Neural crest cell (in vitro differentiated cells): ENCODE results near the gene LYST. TPM values are rescaled to one million over a fixed set of nuclear protein-coding genes. Genes with fewer than 3 reads are reported as not detected.

ENCODE experiments used
- DNase-seq: peaks from one replicate; pipeline ENCODE4 v3.0.0; 2021; ENCODE audit warnings: low read depth, mixed read lengths, low spot score
- H3K27ac Mint-ChIP-seq: one replicate; pipeline ENCODE4 v1.8.0; 2021; ENCODE audit warnings: mild to moderate bottlenecking, mixed read lengths; ENCODE audit not compliant: unreplicated experiment
- H3K27me3 Mint-ChIP-seq: 2 replicates; pipeline ENCODE4 v1.8.0; 2021; ENCODE audit warnings: low read depth, mild to moderate bottlenecking, mixed read lengths
- H3K36me3 Mint-ChIP-seq: 2 replicates; pipeline ENCODE4 v1.8.0; 2021; ENCODE audit warnings: low read depth, mild to moderate bottlenecking, mixed read lengths
- H3K4me1 Mint-ChIP-seq: 2 replicates; pipeline ENCODE4 v1.8.0; 2021; ENCODE audit warnings: mixed read lengths
- H3K4me3 Mint-ChIP-seq: one replicate; pipeline ENCODE4 v1.8.0; 2021; ENCODE audit warnings: mild to moderate bottlenecking, mixed read lengths
- H3K9me3 Mint-ChIP-seq: 2 replicates; pipeline ENCODE4 v1.8.0; 2021; ENCODE audit warnings: mixed read lengths
- total RNA-seq: library from RNA; stranded (reverse); gene quantifications from 2 replicates; pipeline ENCODE4 v1.2.1, GENCODE V29; 2021
- TF ChIP-seq, protein P1 (sequence below): fragments of 200-600 bp; sonication (generic); conservative IDR thresholded peaks from 2 replicates; pipeline ENCODE4 v1.5.0; 2021; ENCODE audit warnings: antibody characterized with exemption, mild to moderate bottlenecking

Gene LYST
- total RNA-seq, 1 donor from 2014 or later: 5.3 TPM

DNA sequence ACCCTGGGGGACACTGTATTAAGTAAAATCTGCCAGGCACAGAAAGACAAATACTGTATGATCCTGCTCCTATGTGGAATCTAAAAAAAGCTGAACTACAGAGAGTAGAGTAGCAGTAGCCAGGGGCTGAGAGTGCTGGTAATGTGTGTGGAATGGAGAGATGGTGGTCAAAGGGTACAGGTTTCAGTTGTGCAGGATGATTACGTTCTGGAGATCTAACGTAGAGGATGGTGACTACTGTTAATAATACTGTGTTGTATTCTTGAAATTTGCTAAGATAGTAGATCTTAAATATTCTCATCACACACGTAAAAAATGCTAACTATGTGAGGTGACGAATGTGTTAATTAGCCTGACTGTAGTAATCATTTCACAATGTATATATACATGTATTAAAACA lies 177.3 kb downstream of the LYST start:
- DNase-seq: no peak
- no peaks in the 10 kb centered on the region for H3K27me3 Mint-ChIP-seq
- TF ChIP-seq, protein P1, sequence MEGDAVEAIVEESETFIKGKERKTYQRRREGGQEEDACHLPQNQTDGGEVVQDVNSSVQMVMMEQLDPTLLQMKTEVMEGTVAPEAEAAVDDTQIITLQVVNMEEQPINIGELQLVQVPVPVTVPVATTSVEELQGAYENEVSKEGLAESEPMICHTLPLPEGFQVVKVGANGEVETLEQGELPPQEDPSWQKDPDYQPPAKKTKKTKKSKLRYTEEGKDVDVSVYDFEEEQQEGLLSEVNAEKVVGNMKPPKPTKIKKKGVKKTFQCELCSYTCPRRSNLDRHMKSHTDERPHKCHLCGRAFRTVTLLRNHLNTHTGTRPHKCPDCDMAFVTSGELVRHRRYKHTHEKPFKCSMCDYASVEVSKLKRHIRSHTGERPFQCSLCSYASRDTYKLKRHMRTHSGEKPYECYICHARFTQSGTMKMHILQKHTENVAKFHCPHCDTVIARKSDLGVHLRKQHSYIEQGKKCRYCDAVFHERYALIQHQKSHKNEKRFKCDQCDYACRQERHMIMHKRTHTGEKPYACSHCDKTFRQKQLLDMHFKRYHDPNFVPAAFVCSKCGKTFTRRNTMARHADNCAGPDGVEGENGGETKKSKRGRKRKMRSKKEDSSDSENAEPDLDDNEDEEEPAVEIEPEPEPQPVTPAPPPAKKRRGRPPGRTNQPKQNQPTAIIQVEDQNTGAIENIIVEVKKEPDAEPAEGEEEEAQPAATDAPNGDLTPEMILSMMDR: no peak
- H3K27ac Mint-ChIP-seq: no peak overlapping the region
- H3K4me1 Mint-ChIP-seq: no peaks in the 10 kb centered on the region
- H3K9me3 Mint-ChIP-seq: no peaks in the 10 kb centered on the region
- H3K4me3 Mint-ChIP-seq: no peak overlapping the region
- H3K36me3 Mint-ChIP-seq: peaks cover 2% of the 10 kb centered on the region

DNA sequence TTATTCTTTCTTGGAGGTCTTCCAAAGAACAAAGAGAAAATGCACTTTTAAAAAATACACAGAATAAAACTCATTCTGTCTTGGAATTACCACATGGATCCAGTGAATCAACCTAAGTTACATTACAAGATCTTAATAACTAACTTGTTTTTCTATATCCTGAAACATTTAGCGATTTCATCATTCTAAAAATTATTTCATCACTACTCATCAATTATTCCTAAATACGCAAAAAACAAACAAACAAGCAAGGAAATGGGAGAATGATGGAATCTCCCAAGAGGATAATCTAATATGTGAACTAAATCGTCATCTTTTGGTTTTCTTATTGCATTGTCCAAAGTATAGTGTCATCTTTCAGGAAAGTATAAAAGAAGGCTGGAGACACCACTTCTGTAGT lies 178.6 kb downstream of the LYST start:
- no peaks in the 10 kb centered on the region for H3K9me3 Mint-ChIP-seq
- no peaks in the 10 kb centered on the region for H3K27me3 Mint-ChIP-seq
- H3K27ac Mint-ChIP-seq: no peak overlapping the region
- no peaks in the 10 kb centered on the region for H3K36me3 Mint-ChIP-seq
- DNase-seq: no peak
- H3K4me1 Mint-ChIP-seq: no peaks in the 10 kb centered on the region
- H3K4me3 Mint-ChIP-seq: no peak overlapping the region
- TF ChIP-seq, protein P1: no peak

DNA sequence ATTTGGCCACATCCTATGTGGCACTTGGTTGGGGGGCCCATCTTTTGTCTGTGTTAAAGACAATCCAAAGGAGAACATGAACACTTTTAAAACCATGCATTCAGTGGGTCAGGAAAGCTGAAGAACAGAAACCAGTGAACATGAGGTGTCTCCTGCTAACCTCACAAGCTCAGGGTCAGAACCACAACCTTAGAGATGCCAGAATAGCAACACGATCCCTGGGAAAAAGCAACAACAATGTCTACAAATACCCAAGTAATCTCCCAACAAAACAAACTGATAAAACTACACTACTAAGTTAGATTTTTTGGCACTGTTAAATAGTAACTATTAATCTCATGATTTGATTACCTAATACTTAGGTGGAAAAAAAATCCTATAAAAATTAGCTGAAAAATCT lies 183.1 kb downstream of the LYST start:
- Mint-ChIP-seq H3K27ac (no peak overlapping the region), H3K36me3 (no peaks in the 10 kb centered on the region), H3K4me1 (no peaks in the 10 kb centered on the region), H3K4me3 (no peak overlapping the region), H3K9me3 (no peaks in the 10 kb centered on the region), H3K27me3 (no peaks in the 10 kb centered on the region)
- TF ChIP-seq, protein P1: no peak
- DNase-seq: no peak

DNA sequence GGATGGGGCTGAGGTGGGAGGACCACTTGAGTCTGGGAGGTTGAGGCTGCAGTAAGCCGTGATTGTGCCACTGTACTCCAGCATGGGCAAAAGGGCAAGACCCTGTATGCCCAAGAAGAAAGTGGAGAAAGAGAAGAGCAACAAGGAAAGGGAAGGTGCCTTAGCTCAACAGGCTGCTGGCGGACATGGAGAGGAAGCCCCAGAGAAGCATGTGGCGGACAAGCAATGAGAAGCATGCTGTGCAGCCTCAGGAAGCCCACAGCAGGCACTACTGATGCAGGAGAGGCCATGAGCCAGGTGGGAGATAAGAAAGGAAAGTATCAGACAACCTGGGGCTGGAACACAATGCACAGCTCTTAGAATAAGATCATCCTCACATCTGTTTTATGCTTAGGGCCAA lies 184.5 kb downstream of the LYST start:
- Mint-ChIP-seq H3K4me3 (no peak overlapping the region), H3K27me3 (no peaks in the 10 kb centered on the region), H3K4me1 (no peaks in the 10 kb centered on the region), H3K27ac (no peak overlapping the region), H3K36me3 (no peaks in the 10 kb centered on the region), H3K9me3 (no peaks in the 10 kb centered on the region)
- no peak for DNase-seq
- TF ChIP-seq, protein P1: no peak

DNA sequence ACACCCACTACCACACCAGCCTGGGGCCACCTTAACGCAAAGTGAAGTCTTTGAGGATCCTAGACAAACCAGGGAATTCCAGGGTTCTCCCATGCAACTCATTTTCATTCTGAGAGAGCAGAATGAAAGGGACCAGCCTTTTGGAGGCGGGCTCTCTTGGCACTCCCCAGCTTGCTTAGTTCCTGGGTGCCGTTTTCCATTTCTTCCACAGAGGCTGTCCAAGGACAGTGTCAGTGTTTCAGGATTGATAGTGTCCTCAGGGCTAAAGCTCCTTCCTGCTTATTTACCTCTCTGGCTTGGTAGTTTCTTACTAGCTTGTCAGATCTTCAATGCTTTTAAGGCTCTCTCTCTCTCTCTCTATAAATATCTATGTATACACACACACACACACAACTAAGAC lies 187.1 kb downstream of the LYST start:
- Mint-ChIP-seq H3K36me3 (peaks cover 10% of the 10 kb centered on the region), H3K9me3 (peaks cover 4% of the 10 kb centered on the region), H3K4me3 (no peak overlapping the region), H3K27me3 (no peaks in the 10 kb centered on the region), H3K27ac (no peak overlapping the region), H3K4me1 (no peaks in the 10 kb centered on the region)
- no peak for DNase-seq
- TF ChIP-seq, protein P1: no peak

DNA sequence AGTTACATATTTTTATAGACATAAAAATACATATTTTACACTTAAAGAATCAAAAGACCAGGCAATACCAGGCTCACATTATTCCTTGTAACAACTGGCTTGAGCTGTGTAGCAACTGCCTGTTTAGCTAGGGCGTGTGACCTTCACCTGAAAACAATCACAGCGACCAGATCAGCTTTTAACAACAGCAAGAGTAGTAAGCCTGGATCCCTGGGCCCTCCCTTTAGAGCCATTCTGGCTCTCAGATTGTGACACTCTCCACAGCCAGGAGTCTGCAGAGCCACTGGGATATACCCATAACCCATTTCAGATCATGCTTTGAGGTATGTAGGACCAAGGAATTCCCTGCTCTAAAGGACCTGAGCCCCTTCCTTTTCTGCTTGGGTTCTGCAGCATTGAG lies 187.7 kb downstream of the LYST start:
- no peak overlapping the region for H3K27ac Mint-ChIP-seq
- H3K27me3 Mint-ChIP-seq: no peaks in the 10 kb centered on the region
- TF ChIP-seq, protein P1: no peak
- no peaks in the 10 kb centered on the region for H3K4me1 Mint-ChIP-seq
- H3K4me3 Mint-ChIP-seq: no peak overlapping the region
- H3K36me3 Mint-ChIP-seq: peaks cover 10% of the 10 kb centered on the region
- H3K9me3 Mint-ChIP-seq: peaks cover 4% of the 10 kb centered on the region
- no peak for DNase-seq
